Bone marrow (tissue), 2 donors: ENCODE measurements around the gene PSD2.

Experiments
- DNase-seq, 2 donors: peaks; one replicate each; lab custom pipeline; 2025; lab: John Stamatoyannopoulos, UW

Gene PSD2

DNA sequence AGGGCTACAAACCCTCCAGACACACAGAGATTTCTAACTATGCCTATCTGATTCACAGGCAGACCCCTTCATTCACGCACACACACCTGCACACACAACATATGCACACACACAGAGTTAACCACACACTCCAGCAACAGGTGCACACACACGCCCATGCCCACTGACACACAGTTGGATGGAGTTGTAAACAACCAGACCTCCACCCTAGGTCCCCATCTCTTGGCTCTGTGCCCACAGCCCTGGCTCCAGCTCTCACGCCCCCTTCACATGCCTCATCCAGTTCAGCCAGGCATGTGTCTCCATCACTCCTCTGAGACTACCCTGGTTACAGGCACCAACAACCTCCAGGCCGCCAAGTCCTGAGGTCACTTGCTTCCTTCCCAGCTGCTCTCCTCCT lies 61.1 kb downstream of the PSD2 start:
- no peak for DNase-seq

DNA sequence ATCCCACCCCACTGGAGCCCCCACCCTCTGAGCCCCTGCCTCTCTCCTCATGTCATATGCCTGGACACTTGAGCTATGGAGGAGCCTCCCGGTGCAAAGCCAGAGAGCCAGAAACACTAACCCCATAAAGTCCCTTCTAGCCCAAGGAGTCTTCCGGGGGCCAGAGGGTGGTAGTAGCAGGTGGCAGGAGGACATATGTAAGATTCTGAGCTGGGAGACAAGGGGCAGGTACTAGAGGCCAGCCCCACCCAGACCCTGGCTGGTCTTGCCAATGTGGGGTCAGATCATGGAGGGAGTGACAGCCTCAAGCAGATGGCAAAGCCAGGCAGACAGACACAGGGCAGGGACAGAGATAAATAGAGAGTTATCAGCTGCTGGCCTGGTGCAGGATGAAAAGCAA lies 63.4 kb downstream of the PSD2 start:
- no peak for DNase-seq

DNA sequence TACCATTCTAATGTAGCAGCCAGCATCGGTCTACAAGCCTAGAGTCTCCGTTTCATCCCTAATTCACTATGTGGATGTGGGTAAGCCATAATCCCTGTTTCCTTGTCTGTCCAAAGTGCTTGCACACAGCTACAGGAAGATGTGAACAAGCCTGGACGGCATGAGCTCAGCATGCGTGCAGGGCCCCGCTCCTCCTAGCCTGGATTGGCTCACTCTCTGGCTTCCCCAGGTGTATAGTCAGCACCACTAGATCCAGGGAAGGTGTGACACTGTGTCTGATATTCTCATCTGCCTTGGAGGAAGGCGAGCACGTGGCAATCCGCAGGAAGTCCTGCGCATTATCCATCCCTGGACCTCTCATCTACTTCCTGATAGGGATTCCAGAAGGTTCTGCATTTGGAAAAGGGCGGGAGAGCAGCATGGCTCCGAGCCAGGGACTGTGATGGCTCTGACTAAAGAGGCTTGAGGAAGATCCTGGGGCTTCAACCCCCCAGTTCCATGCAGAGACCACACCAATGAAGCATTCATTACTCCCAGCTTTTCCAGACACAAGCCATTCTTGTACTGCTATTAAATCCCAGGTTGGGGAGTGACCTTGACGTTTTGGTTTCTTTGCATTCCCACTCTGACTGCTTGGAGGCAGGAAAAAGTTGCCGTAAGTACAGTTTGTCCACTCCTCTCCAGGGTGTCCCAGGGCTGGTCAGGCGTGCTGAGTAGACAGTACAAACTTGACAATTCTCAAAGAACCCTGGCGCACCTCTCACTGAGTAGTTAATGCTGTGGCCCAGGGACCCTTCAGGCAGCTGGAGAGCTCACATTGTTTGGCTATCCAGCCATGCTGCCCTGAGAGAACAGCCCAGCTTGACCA lies 65.6 kb downstream of the PSD2 start:
- DNase-seq: no peak

DNA sequence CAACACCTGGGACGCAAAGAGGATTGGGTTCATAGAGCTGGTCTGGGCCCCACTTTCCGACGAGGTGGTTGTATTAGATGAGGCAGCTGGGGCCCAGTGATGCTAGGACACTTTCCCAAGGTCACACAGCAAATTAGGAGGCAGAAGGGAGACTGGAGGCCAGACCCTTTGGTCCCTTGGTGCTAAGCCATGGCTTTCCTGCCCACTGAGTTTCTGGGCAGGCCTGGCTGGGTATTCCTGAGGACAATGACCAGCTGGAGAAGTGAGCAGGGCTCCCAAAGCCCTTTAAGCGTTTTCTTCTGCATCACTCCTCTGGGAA lies 66.2 kb downstream of the PSD2 start:
- no peak for DNase-seq

DNA sequence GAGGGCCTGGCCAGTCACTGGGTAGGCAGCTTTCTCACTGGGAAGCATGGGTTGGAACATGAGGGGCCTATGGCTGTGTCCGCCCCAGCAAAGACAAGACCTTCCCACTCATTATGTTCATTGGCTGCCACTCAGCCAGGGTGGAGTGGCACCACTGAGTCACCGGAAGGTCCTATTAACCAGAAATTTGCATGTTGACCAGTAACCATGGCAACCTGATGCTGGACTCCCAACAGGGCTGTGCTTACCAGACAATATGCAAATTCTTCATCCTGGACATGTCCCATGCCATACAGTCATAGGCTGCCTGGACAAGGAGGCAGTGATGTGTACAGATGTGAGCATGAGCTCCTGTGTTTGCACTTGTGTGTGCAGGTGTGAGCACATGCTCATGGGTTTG lies 66.7 kb downstream of the PSD2 start:
- no peak for DNase-seq

DNA sequence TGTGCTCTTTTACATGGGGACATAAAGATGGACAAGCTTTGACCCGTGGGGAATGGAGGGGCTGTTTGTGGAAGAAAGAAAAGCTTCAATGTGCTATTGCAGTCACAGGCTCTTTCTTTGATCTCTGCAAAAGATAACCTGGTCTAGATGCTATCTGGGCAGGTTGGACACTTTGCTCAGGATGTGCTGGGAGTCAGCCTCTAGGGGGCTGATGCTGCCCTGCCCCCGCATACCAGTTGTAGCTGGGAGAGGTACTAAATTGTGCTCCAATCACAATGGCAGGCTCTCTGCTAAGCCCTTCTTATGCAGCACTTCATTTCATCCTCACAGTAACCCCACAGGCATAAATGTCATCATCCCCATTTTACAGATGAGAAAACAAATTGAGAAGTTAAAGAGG lies 67.2 kb downstream of the PSD2 start:
- DNase-seq: no peak

DNA sequence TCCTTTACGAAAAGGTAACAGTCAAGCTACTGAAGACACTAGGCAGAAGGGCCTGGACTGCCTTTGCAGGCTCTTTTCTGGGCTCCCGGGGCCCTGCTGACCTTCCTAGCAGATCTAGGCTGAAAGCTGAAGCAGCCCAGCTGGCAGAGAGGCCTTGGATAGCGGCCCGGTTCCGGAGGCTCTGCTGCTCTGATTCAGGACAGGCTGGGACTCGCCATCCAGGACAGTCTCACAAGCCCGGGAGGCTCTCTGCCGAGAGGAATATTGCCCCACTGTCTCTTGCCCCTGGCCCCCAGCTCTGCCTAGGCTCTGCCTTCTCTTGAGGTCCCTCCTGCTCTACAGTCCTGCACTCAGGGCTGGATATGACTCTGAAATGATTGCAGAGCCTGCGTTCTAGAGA lies 67.8 kb downstream of the PSD2 start:
- DNase-seq: no peak

DNA sequence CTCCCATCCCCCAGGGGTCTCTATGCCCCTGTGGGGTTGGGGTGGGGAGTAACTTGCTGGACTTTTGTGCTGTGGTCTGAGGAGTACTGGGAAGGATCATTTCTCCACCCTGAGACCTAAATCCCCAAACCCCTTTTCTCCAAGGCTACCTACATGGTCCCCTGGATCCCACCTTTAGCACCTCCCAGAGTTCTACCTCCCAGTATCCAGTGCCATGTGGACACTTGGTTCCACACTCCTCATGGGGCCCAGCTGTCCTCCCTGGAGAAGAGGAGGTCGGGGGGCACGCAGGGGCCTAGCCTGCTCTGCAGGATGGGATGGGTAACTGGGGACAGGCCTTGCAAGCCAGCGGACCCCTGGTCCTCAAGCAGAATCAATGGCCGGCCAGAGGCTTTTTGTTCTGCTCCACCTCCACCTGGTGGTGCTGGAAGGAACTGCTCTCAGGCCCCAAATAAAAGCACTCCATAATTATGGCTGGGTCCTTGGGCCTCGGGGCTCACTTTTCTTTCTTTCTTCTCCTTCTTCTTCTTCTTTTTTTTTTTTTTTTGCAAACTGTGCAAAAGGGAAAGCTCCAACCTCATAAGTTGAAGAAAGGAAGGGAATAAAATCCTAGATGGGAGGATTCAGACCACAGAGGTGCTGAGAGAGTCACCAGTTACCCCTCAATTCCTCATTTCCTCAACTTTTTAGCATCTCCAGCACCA lies 68.4 kb downstream of the PSD2 start:
- peak in 1 of 2 donors; percentile 14 for DNase-seq

DNA sequence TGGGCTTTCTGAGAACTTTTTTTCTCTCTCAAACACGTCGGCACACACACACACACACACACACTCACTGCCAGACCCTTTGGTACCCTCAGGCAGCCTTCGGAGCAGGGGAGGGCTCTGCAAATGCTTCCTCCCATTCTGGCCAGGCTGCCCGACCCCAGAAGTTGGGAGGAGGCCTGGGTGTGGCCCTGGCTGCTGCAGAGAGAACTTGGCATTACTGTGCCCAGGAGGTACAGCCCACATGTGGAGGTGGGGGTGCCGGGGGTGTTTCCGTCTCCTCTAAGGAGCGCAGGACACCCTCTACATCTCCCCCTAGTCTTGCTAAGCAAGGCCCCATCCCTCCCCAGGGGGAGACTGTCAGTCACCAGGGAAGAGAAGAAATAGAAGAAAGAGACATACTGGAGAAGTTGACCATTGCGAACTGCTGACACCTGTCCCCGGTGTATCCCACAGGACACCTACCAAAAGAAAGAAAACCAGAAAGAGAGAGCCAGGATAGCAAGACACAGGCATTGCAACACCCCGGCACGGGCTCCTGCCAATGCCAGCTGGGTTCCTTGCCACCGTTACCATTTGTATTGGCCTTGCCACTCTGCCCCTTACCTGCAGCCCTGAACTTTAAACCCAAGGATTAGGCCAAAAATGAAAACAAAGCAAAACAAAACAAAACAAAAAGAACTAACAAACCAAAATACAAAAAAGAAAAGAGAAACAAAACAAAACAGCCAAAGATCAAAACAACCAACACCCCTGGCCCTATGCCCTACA lies 69.3 kb downstream of the PSD2 start:
- DNase-seq: no peak

DNA sequence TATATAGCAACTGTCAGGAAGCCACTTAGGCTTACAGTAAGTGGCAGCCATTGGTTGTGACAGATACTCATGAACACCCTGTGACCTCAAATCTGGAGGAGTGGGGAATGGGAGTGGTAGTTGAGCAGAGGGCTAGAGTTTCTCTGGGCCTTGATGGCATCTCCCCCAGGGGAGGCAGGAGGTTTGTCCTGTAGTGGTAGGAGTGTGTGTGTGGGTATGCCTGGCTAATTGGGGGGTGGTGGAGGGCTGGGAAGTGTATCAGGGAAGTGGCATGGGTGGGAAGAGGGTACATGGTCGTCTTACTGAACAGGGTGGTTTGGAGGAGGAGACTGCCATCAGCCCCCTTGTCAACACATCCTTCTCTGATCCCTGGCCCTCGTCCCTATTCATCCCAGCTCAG lies 71.5 kb downstream of the PSD2 start:
- no peak for DNase-seq

DNA sequence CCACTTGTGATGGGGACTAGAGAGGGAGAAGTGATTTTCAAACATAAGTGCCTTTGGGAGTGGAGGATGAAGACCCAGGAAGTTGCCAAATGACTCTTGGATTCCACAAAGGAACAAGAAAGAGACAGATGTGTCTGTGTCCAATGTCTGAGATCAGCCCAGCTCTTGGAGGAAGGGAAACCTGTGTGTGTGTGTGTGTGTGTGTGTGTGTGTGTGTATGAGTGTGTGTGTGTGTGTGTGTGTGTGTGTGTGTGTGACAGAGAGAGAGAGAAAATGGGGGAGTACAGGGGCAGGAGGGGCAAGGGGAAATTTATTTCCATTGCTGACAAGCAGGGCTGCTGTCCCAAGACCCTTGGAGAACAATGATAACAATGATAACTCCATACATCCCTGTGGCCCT lies 72.0 kb downstream of the PSD2 start:
- no peak for DNase-seq

DNA sequence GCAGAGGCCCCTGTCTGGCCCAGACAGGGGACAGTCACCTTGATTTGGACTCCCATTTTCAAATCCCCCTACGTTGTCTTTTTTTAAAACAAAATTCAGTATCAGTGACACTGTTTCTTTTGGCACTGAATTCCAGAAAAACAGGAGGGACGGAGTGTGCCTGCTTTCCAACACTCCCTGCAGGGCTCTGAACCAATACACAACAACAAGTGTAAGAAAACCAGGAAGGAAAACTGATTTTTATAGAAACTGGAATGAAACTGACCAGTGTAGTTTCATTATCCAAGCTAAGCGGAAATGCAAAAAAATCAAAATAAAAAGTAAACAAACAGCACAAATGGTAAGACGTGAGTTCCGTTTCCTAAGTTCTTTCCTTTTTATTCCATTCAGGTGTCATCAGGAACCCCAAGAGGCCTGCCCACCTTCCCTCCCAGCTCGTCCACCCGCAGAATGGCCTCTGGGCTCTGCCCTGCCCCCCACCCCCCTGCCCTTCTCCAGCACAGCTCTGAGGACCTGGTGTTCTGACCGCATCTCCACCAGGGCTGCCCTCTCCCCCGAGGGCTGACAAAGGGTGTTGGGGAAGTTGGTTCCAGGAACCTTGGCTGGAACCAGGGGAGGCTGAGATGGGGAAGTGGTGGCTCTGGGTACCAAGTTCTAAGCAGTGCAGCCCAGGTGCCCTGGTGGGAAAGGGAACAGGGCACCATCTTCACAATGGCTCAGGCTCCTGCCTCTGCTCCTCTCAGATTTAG lies 73.6 kb downstream of the PSD2 start:
- no peak for DNase-seq

DNA sequence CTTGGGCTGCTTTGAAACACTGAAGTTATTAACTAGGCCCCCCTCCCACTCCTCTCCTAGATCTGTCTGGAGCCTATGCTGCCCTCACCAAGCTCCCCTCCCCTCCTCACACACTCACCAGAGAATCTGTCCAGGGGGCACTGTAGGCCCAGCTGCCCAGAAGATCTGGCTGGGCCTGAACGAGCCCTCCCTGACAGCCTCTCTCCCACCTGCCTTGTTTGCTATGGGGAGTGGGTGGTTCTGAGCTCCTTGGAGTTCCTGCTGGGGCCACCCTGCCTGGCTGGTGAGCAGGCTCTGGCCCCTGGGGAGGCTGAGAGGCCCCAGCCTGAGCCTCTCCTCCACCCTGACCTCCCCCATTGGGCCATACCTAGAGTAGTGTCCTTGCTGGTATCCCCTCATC lies 75.1 kb downstream of the PSD2 start:
- no peak for DNase-seq

DNA sequence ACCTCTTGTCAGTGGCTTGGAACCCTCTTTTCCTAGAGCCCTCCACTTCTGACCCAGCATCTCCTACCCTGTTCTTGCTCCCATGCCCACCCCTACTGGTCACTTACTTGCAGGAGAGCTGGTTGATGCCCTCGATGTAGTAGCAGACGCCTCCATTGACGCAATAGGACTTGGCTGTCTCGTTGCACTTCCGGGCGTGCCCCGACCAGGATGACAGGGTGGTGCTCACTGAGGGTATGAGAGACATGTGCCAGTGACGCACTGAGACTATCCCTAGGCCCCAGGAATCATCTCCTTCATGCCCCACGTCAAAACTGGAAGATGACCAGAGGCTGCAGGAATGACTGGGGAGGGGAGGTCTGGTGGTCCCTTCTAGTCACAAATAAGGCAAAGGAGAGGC lies 76.0 kb downstream of the PSD2 start:
- DNase-seq: no peak

DNA sequence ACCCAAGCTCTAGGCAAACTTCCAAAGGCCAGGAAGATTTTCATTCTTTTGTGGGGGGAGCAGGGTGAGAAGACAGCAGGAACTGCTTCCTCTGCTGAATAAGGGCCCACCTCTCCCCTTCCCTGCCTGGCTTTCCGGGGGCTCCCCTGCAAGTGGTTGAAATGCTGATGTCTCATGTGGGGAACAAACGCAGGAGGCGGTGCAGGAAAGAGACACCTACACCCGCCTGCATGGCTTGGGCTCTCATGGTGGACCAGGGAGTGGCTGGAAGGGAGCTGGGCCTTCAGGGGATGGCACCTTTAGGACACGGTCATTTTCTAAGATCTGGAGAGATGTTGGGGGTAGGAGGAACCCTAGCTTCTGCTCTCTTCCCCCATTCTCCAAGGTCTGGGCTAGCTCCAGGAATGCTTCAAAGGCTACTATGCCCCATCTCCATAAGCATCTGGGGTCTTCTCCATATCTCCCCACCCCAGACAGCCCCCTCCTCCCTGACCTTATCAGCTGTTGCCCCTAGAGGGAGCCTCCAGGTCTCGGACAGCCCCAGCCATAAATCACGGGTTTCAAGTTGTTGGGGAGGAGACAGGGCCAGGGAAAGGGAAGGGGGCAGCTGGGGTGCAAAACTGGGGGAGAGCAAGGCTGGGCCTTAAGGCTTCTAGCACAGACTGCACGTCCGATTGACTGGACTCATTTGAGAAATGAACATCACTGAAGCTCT lies 76.6 kb downstream of the PSD2 start:
- no peak for DNase-seq

DNA sequence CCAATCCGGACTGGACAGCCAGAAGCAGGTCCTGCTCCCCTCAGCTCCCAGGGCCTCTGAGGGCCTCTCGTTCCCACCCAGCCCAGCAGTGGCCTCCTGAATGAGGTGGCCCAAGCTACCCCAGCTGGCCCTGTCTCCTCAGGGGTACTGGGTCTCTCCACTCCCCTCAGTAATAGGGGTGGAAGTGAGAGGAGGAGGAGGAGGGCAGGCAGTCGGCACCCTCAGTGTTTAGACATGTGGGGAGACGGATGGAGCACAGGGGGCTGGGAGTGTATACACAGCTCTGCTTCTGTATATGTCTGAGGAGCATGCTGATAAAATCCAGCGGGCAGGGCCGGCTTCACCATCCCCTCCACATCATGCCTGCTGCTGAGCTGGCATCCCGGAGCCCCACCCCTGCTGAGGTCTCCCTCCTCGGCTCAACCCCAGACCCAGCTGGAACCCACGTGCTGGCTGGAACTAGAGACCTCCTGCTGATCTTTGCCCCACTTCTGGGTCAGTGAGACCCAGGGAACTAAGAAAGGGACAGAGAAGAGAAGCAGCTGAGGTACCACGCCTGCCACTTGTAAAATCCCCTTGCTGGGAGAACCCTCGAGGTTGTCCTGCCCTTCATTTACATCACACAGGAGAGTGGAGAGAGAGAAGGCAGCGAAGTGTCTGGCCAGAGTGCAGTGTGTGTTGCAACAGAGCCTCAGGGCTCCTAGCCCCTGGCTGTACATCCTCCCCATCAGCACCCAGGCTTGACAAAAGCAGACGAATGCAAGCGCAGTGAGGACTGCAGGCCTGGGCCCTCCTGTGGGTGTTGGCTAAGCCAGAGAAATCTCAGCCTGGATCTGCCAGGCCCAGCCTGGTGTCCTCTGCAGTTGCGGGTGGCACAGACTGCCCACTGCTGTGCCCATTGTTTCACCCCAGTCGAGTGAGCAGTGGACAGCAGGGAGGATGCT lies 77.5 kb downstream of the PSD2 start:
- no peak for DNase-seq

DNA sequence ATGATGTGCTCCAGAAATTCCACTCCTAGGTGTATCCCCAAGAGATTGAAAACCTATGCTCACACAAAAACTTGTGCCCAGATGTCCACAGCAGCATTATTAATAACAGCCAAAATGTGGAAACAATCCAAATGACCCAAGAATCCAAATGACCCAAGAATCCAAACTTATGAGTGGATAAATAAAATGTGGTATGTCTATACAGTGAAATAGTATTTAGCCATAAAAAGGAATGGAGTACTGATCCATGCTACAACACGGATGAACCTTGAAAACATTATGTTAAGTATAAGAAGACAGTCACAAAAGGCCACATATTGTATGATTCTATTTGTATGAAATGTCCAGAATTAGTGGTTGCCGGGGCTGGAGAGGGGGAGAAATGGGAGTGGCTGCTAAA lies 80.3 kb downstream of the PSD2 start:
- DNase-seq: no peak

DNA sequence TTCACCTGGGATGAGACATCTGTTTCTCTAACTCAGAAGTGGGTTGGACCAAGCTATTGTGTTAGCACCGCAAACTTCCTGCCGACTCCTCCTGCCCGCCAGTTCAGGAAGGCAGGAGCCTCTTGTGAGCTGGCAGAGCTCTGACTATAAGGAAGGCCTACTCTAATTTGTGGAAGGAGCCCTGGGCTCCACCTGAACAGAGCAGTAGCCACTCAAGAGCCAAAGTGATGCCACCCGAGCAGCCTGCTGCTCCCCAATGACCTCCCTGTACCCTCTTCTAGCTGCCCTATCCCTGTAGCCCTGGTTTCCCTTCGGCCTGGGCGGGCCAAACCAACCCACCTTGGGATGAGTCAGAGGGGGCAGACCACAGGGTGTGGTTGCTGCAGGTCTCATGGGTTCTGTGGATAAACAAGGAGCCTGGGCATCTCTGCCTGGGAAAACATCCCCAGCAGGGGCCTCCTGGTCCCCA lies 81.6 kb downstream of the PSD2 start:
- no peak for DNase-seq

DNA sequence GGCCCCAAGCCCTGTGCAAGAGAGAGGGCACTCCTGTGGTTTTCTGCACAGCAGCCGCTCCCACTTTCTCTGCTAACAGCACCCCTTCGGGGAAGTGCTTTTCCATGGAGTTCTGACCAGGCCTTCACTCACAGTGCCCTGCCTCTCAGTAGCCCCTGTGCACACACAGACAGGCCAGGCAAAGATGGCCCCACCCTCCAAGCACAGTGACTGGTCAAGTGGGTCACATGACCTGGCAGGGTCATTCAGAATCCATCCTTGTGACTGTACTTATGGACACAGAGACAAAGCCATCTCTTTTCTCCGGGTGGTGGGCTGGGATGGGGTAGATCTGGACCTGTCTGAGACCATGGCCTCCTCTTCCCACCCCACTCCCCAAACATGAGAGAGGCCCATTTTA lies 82.5 kb downstream of the PSD2 start:
- DNase-seq: no peak

DNA sequence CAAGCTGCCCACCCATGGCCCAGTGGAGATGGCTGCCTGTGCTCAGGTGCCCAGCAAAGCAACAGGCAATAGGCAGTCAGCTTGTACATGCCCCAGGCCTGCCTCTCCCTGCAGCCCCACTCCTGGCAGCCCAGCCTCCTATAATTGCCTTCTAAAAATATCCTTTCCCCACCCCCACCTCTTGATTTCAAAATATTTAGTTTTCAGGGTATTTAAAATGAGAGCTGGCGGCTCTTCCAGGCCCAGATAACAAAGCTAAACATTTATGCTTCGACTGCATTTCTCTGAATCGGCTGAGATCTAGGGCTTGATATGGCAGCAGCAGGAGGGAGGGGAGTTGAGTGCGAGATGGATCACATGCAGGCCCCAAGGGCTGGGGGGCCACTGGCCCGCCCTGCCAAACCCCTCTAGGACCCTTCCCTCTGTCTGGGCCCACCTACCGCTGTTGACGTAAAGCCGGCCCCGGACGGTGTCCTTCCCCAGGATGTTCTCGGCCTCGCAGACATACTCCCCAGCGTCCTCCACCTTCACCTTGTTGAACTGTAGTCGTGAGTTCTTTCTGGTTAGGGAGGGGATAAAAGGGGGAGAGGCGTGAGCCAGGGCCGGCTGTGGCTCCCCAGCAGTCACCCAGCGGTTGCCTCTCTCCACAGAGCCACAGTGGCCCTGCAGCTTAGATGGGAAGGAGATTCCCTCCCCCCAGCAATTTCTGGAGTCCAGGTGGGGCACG lies 85.0 kb downstream of the PSD2 start:
- DNase-seq: no peak
